PC-3 (cell line): ENCODE results near the gene GALNS.

Experiments used
- CTCF ChIP-seq: fragments of 300-600 bp; sonication (generic); conservative IDR thresholded peaks from 2 replicates; pipeline ENCODE4 v1.5.1; 2017; ENCODE audit warnings: antibody characterized with exemption, low read depth, mild to moderate bottlenecking, low read length
- EZH2 ChIP-seq: fragments of 300-600 bp; sonication (generic); IDR thresholded peaks from one replicate; pipeline ENCODE4 v1.6.1; 2017; ENCODE audit warnings: antibody characterized with exemption, mild to moderate bottlenecking, low read length; ENCODE audit not compliant: unreplicated experiment
- EZH2phosphoT487 ChIP-seq: fragments of 300-600 bp; sonication (generic); IDR thresholded peaks from 2 replicates; pipeline ENCODE4 v1.6.1; 2018; ENCODE audit warnings: mild to moderate bottlenecking, antibody characterized with exemption, low read length, borderline replicate concordance

GRCh38 chr16:88854306-88855111 is 2.2 kb downstream of the GALNS start:
- no peak for TF ChIP-seq CTCF
- TF ChIP-seq EZH2: no peak
- TF ChIP-seq EZH2phosphoT487: no peak
